Central memory CD8-positive, alpha-beta T cell (primary cell): Measurements from ENCODE around the gene DAPK1.

Experiments used
- ATAC-seq: fragments of 150-1000 bp; cut with Tn5 transposase; replicated peaks from 2 replicates; pipeline ENCODE4 v1.10.0; 2022; ENCODE audit warnings: mild to moderate bottlenecking, moderate FRiP score, moderate number of reproducible peaks; ENCODE audit not compliant: poor library complexity, severe bottlenecking; ENCODE audit errors: extremely low read depth
- DNase-seq, 2 donors: peaks; one replicate each; pipeline ENCODE4 v3.0.0; 2021; ENCODE audit warnings: low spot score in 2 of 2
- H3K27ac Mint-ChIP-seq: one replicate; pipeline ENCODE4 v1.8.0; 2022; ENCODE audit warnings: low read depth, mild to moderate bottlenecking, moderate library complexity, mixed read lengths
- H3K27me3 Mint-ChIP-seq: one replicate; pipeline ENCODE4 v1.8.0; 2022; ENCODE audit warnings: mixed read lengths
- H3K36me3 Mint-ChIP-seq: one replicate; pipeline ENCODE4 v1.8.0; 2022; ENCODE audit warnings: mild to moderate bottlenecking, moderate library complexity, mixed read lengths; ENCODE audit not compliant: insufficient read depth
- H3K4me1 Mint-ChIP-seq: one replicate; pipeline ENCODE4 v1.8.0; 2022; ENCODE audit warnings: mixed read lengths
- H3K4me3 Mint-ChIP-seq: one replicate; pipeline ENCODE4 v1.8.0; 2022; ENCODE audit warnings: mild to moderate bottlenecking, moderate library complexity, mixed read lengths
- H3K9me3 Mint-ChIP-seq: one replicate; pipeline ENCODE4 v1.8.0; 2022; ENCODE audit warnings: mixed read lengths

The DAPK1 gene

DNA sequence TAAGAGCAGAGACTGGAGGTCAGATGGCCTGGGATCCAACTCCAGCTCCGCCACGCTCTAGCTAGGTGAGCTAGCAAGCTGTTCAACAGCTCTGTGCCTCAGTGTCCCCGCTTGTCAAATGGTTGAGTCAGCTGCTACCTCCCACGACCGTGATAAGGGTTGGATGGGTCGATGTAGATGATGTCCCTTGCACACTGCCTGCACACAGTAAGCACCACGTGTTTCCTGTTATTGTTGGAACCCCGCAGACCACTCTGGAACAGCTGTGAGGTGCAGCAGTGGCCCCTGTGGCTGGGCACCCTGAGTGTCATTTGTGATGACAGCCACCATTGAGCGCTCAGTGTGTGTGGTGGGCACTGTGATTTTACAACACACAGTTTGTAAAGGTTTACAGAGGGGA, 174.3 kb downstream of the DAPK1 start:
- H3K36me3 Mint-ChIP-seq = peaks cover 1% of the 10 kb centered on the region
- H3K27me3 Mint-ChIP-seq = peaks cover 22% of the 10 kb centered on the region
- H3K4me1 Mint-ChIP-seq = no peaks in the 10 kb centered on the region

GRCh38 chr9:87672586-87672985, 174.9 kb downstream of the DAPK1 start:
- ATAC-seq (no peak), DNase-seq (no peak)
- no peak overlapping the region for H3K4me3 Mint-ChIP-seq
- H3K9me3 Mint-ChIP-seq = no peaks in the 10 kb centered on the region
- no peaks in the 10 kb centered on the region for H3K4me1 Mint-ChIP-seq
- H3K27ac Mint-ChIP-seq = no peak overlapping the region
- peaks cover 22% of the 10 kb centered on the region for H3K27me3 Mint-ChIP-seq
- peaks cover 1% of the 10 kb centered on the region for H3K36me3 Mint-ChIP-seq

More for the DNA sequence above, 174.3 kb downstream of the DAPK1 start:
- ATAC-seq (no peak), DNase-seq (no peak)
- Mint-ChIP-seq H3K4me3 (no peak overlapping the region), H3K27ac (no peak overlapping the region), H3K9me3 (no peaks in the 10 kb centered on the region)

- Mint-ChIP-seq H3K27me3 (peaks cover 30% of the 10 kb centered on the region), H3K36me3 (peaks cover 1% of the 10 kb centered on the region), H3K4me1 (no peaks in the 10 kb centered on the region), H3K4me3 (no peak overlapping the region), H3K27ac (no peak overlapping the region), H3K9me3 (no peaks in the 10 kb centered on the region)
- no peak for ATAC-seq
- DNase-seq = no peak
These were observed 175.9 kb downstream of the DAPK1 start for GRCh38 chr9:87673446-87674120.

DNA sequence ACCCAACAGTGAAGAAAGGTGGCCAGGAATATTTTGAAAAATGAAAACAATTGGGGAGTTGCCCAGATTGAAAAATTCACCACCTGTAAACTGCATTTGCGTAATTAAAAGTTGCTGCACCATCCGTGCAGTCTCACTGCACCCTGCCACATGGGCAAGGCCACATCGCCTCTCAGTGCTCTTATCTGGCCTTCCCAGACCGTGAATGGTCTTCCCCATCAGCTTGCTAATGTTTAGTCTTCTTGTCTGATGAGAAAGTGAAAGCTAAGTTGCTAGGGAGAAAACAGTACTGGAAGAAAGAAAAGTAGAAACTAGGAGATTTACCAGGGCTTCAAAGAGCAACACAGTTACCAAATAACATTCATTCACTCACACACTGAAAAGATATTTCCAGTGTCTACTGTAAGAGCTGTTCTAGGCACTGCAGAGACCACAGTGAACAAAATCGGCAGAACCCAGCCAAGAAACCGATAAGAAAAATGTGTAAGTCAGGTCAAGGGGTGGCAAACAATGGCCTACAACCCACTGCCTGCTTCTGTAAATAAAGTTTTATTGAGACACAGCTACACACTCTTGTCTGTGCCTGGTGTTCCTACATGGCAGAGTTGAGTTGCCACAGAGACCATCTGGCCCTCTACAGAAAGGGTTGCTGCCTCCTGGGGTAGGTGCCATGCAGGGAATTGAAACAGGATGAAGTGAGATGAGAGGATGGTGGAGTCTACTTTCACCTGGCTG, 177.1 kb downstream of the DAPK1 start:
- no peak for DNase-seq
- Mint-ChIP-seq H3K4me3 (no peak overlapping the region), H3K27ac (no peak overlapping the region), H3K9me3 (no peaks in the 10 kb centered on the region), H3K27me3 (peaks cover 36% of the 10 kb centered on the region), H3K4me1 (no peaks in the 10 kb centered on the region), H3K36me3 (no peaks in the 10 kb centered on the region)
- ATAC-seq = no peak

GRCh38 chr9:87675906-87676515, 178.3 kb downstream of the DAPK1 start:
- DNase-seq = no peak
- H3K4me3 Mint-ChIP-seq = no peak overlapping the region
- no peaks in the 10 kb centered on the region for H3K9me3 Mint-ChIP-seq
- no peaks in the 10 kb centered on the region for H3K4me1 Mint-ChIP-seq
- H3K27me3 Mint-ChIP-seq = peaks cover 36% of the 10 kb centered on the region
- no peak for ATAC-seq
- H3K36me3 Mint-ChIP-seq = no peaks in the 10 kb centered on the region
- no peak overlapping the region for H3K27ac Mint-ChIP-seq

DNA sequence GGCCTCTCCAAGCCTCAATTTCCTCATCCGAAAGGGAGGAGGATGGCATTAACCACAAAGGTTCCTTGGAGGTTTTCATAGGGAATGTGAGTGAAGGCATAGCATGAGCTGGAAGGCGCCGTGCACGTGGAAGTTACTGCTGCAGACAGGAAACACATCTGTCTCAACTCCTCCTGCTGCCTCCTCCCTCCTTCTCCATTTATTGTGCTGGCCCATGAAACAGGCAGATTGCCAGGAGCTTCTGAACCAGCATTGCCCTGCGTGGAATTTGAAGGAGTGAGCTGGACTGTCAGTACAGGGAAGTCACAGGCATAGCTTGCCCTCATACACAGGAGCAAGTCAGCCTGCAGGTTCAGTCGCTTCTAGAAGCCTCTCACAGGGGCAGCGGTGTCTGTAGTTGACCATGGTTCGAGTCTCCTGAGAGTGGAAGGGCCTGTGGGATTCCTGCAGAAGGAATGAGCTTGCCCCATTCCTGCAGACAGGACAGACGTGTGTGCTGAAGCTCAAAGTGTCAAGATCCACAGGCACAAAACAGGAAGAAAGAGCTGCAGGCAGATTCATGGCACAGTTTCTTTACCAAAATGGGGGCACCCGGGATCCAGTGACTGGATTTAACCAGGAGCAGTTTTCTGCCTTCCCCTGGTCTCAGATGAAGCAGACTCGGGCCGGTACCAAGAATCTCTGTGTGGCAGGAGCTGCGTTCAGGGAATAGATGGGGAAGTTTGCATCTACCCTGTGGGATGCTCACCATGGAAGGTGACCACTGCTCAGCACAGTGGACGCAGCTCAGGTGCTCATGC, 179.5 kb downstream of the DAPK1 start:
- no peaks in the 10 kb centered on the region for H3K9me3 Mint-ChIP-seq
- H3K27ac Mint-ChIP-seq = no peak overlapping the region
- DNase-seq (no peak), ATAC-seq (no peak)
- H3K27me3 Mint-ChIP-seq = peaks cover 29% of the 10 kb centered on the region
- H3K4me1 Mint-ChIP-seq = no peaks in the 10 kb centered on the region
- no peak overlapping the region for H3K4me3 Mint-ChIP-seq
- no peaks in the 10 kb centered on the region for H3K36me3 Mint-ChIP-seq

DNA sequence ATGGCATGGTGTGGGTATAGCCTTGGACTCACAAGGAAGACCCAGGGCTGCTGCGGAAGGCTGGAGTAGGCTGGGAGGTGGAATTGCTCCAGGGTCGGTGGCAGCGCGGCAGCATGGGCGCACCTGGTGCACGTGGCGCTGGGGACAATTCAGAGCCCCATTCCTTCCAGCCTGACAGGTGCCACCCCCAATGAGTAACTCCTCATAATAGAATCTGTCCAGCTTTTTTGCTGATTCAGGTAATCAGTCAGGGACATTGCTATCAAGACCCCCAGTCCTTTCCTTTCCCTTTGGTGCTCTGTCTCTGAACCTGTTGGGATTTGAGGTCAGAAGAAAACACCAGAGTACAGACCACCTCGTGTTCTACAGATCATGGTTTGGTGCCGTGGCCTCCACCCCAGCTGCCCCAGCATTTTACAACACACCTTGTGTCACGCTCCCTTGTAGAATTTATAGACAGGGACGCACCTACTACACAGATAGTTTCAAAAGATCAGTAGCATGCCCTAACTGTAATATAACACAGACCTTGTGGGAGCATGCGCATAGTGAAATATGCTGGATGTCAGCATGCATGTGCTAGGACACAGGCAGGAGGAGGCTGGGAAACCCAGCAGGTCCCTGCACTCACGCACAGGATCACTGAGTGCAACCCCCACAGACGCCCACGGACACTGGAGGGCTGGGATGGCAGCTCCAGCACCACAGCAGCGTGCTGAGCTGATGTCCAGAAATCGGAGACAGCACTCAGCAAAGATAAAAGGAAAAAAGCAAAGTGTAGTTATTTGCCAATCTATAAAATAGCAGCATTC, 180.3 kb downstream of the DAPK1 start:
- Mint-ChIP-seq H3K36me3 (no peaks in the 10 kb centered on the region), H3K4me1 (no peaks in the 10 kb centered on the region), H3K9me3 (no peaks in the 10 kb centered on the region), H3K27me3 (peaks cover 21% of the 10 kb centered on the region), H3K27ac (no peak overlapping the region), H3K4me3 (no peak overlapping the region)
- no peak for DNase-seq
- no peak for ATAC-seq

GRCh38 chr9:87678650-87679355, 181.1 kb downstream of the DAPK1 start:
- no peak overlapping the region for H3K4me3 Mint-ChIP-seq
- no peaks in the 10 kb centered on the region for H3K36me3 Mint-ChIP-seq
- no peaks in the 10 kb centered on the region for H3K4me1 Mint-ChIP-seq
- no peak for ATAC-seq
- no peak overlapping the region for H3K27ac Mint-ChIP-seq
- no peak for DNase-seq
- peaks cover 14% of the 10 kb centered on the region for H3K27me3 Mint-ChIP-seq
- H3K9me3 Mint-ChIP-seq = no peaks in the 10 kb centered on the region

DNA sequence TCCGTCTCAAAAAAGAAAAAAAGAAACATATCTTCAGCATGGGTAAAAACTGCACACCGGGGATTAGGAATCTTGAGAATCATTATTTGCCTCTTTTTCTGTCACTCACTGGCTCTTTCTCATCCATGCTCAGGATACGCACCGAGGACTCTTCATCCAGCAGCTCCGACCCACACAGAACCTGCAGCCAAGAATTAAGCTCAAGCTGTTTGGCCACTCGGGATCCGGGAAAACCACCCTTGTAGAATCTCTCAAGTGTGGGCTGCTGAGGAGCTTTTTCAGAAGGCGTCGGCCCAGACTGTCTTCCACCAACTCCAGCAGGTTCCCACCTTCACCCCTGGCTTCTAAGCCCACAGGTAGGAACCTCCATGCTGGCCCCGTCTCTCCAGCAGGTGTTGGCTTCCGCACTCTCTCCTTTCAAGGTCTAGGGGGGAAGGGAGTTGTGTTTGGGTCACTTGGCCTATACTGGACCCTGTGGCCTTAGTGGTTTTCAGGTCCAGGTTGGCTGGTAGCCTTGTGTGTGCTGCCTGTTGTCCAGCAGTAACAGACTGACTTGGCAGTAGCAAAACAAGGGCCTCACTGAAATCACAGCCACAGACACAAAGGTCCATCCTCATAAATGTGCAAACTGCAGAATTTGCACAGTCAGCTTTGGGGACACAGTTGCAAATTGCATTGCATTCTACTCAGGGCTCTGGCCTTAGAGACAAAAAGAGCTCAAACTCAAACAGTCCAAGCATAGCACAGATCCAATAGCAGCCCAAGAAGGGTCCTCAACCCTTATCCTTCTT, 183.8 kb downstream of the DAPK1 start:
- DNase-seq (no peak), ATAC-seq (no peak)
- H3K36me3 Mint-ChIP-seq = no peaks in the 10 kb centered on the region
- H3K27me3 Mint-ChIP-seq = peaks cover 14% of the 10 kb centered on the region
- no peak overlapping the region for H3K4me3 Mint-ChIP-seq
- peaks cover 5% of the 10 kb centered on the region for H3K4me1 Mint-ChIP-seq
- no peaks in the 10 kb centered on the region for H3K9me3 Mint-ChIP-seq
- no peak overlapping the region for H3K27ac Mint-ChIP-seq

- no peak overlapping the region for H3K4me3 Mint-ChIP-seq
These were observed 184.4 kb downstream of the DAPK1 start for GRCh38 chr9:87682085-87682484.

GRCh38 chr9:87682618-87683017, 185.0 kb downstream of the DAPK1 start:
- DNase-seq = no peak
- Mint-ChIP-seq H3K27me3 (peaks cover 14% of the 10 kb centered on the region), H3K4me1 (peaks cover 5% of the 10 kb centered on the region), H3K27ac (no peak overlapping the region), H3K4me3 (no peak overlapping the region), H3K9me3 (no peaks in the 10 kb centered on the region), H3K36me3 (no peaks in the 10 kb centered on the region)
- no peak for ATAC-seq

More at GRCh38 chr9:87682085-87682484, 184.4 kb downstream of the DAPK1 start:
- peaks cover 14% of the 10 kb centered on the region for H3K27me3 Mint-ChIP-seq
- H3K36me3 Mint-ChIP-seq = no peaks in the 10 kb centered on the region
- no peaks in the 10 kb centered on the region for H3K9me3 Mint-ChIP-seq
- DNase-seq (no peak), ATAC-seq (no peak)
- H3K4me1 Mint-ChIP-seq = peaks cover 5% of the 10 kb centered on the region
- H3K27ac Mint-ChIP-seq = no peak overlapping the region
